Activated CD4-positive, alpha-beta memory T cell treated with anti-CD3 and anti-CD28 coated beads, Interleukin-2, amount 10 ng/mL, durations not matched to agents 7 days and 5 days (primary cell): ENCODE results near the gene SF3B1. TPM values are rescaled to one million over a fixed set of nuclear protein-coding genes. Genes with fewer than 3 reads are reported as not detected.
"Not testable (repeated sequence)": the region's sequence is repeated elsewhere in the genome, so short reads cannot be mapped to it uniquely, and the experiment has no call there.

Source experiments
- CTCF ChIA-PET: fragments of 350-600 bp; sonication (Branson Sonifier 250); formaldehyde crosslinking; loops from one replicate; lab custom pipeline; 2021; ENCODE audit warnings: antibody characterized with exemption, inconsistent platforms; lab: Charles Lee
- POLR2A ChIA-PET: fragments of 350-600 bp; sonication (Branson Sonifier 250); formaldehyde crosslinking; loops from one replicate; lab custom pipeline; 2021; ENCODE audit warnings: antibody characterized with exemption; lab: Charles Lee
- DNase-seq: peaks from one replicate; pipeline ENCODE4 v3.0.0-alpha.2; 2020
- H3K27ac Mint-ChIP-seq: one replicate; pipeline ENCODE4 v1.8.0; 2021; ENCODE audit warnings: mild to moderate bottlenecking, mixed read lengths
- H3K27me3 Mint-ChIP-seq: one replicate; pipeline ENCODE4 v1.8.0; 2021; ENCODE audit warnings: mixed read lengths
- H3K36me3 Mint-ChIP-seq: one replicate; pipeline ENCODE4 v1.8.0; 2021; ENCODE audit warnings: low read depth, mixed read lengths
- H3K4me1 Mint-ChIP-seq: one replicate; pipeline ENCODE4 v1.8.0; 2021; ENCODE audit warnings: mixed read lengths
- H3K4me3 Mint-ChIP-seq: one replicate; pipeline ENCODE4 v1.8.0; 2021; ENCODE audit warnings: mild to moderate bottlenecking, mixed read lengths
- H3K9me3 Mint-ChIP-seq: one replicate; pipeline ENCODE4 v1.8.0; 2021; ENCODE audit warnings: mixed read lengths
- total RNA-seq, 2 experiments: library from RNA; stranded (reverse); gene quantifications; one replicate each; pipeline ENCODE4 v1.2.3, GENCODE V29; 2021

The SF3B1 gene
- total RNA-seq, 2 experiments from 2014 or later = 292 to 304 TPM

- POLR2A ChIA-PET, H3K27me3 Mint-ChIP-seq, H3K9me3 Mint-ChIP-seq, DNase-seq, H3K36me3 Mint-ChIP-seq, H3K27ac Mint-ChIP-seq, H3K4me1 Mint-ChIP-seq, H3K4me3 Mint-ChIP-seq: not testable (repeated sequence)
- CTCF ChIA-PET = interaction anchor here (2.4 kb wide), 1 partner anchor 257 kb away, joined by 9 read pairs; no protein-coding TSS in a partner anchor
Observed at GRCh38 chr2:197370664-197371063, 64.2 kb downstream of the SF3B1 start.

DNA sequence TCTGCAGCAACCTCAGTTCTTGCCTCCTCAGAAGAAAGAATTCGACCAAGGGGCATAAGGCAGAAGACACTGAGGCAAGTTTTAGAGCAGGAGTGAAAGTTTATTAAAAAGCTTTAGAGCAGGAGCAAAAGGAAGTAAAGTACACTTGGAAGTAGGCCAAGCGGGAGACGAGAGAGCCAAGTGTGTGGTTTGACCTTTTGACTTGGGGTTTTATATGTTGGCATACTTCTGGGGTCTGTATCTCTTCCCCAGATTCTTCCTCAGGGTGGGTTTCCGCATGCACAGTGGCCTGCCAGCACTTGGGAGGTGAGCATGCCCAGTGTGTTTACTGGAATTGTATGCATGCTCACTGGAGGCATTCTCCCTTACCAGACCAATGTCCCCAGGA lies 64.9 kb downstream of the SF3B1 start:
- no peak for DNase-seq
- Mint-ChIP-seq H3K36me3 (no peaks in the 10 kb centered on the region), H3K4me3 (no peak overlapping the region), H3K4me1 (peaks cover 9% of the 10 kb centered on the region), H3K27ac (no peak overlapping the region), H3K27me3 (peaks cover 1% of the 10 kb centered on the region), H3K9me3 (no peaks in the 10 kb centered on the region)
- POLR2A ChIA-PET = interaction anchor here (1.4 kb wide), 1 partner anchor 42 kb away, joined by 3 read pairs; no protein-coding TSS in a partner anchor
- CTCF ChIA-PET = interaction anchor here (2.4 kb wide), 1 partner anchor 256 kb away, joined by 9 read pairs; no protein-coding TSS in a partner anchor

GRCh38 chr2:197369228-197369932 lies 65.4 kb downstream of the SF3B1 start:
- H3K27me3 Mint-ChIP-seq = peaks cover 1% of the 10 kb centered on the region
- no peak for DNase-seq
- H3K9me3 Mint-ChIP-seq = no peaks in the 10 kb centered on the region
- no peaks in the 10 kb centered on the region for H3K36me3 Mint-ChIP-seq
- H3K27ac Mint-ChIP-seq = no peak overlapping the region
- ChIA-PET POLR2A (interaction anchor here (1.4 kb wide), 1 partner anchor 41 kb away, joined by 3 read pairs; no protein-coding TSS in a partner anchor), CTCF (interaction anchor here (2.4 kb wide), 1 partner anchor 256 kb away, joined by 9 read pairs; no protein-coding TSS in a partner anchor)
- H3K4me3 Mint-ChIP-seq = no peak overlapping the region
- H3K4me1 Mint-ChIP-seq = peaks cover 9% of the 10 kb centered on the region

GRCh38 chr2:197368412-197368811 lies 66.4 kb downstream of the SF3B1 start:
- no peak for DNase-seq
- Mint-ChIP-seq H3K27me3 (peaks cover 1% of the 10 kb centered on the region), H3K9me3 (no peaks in the 10 kb centered on the region), H3K27ac (no peak overlapping the region), H3K4me1 (peaks cover 8% of the 10 kb centered on the region), H3K36me3 (no peaks in the 10 kb centered on the region), H3K4me3 (no peak overlapping the region)
- CTCF ChIA-PET = interaction anchor here (0.6 to 2.4 kb wide), 2 partner anchors 39 to 255 kb away, joined by 3 to 9 read pairs; no protein-coding TSS in a partner anchor
- POLR2A ChIA-PET = interaction anchor here (1.4 kb wide), 1 partner anchor 40 kb away, joined by 3 read pairs; no protein-coding TSS in a partner anchor

- peaks cover 4% of the 10 kb centered on the region for H3K4me1 Mint-ChIP-seq
- CTCF ChIA-PET = interaction anchor here (0.6 to 1.3 kb wide), 2 partner anchors 9 to 150 kb away, joined by 3 read pairs; no protein-coding TSS in a partner anchor
- H3K36me3 Mint-ChIP-seq = no peaks in the 10 kb centered on the region
- DNase-seq = no peak
- no peaks in the 10 kb centered on the region for H3K9me3 Mint-ChIP-seq
- H3K27me3 Mint-ChIP-seq = no peaks in the 10 kb centered on the region
- POLR2A ChIA-PET = no interaction called here
- no peak overlapping the region for H3K27ac Mint-ChIP-seq
- no peak overlapping the region for H3K4me3 Mint-ChIP-seq
Observed at GRCh38 chr2:197363998-197364397, 70.8 kb downstream of the SF3B1 start.

GRCh38 chr2:197360744-197361156 lies 74.1 kb downstream of the SF3B1 start:
- no peak overlapping the region for H3K27ac Mint-ChIP-seq
- no peak overlapping the region for H3K4me3 Mint-ChIP-seq

DNA sequence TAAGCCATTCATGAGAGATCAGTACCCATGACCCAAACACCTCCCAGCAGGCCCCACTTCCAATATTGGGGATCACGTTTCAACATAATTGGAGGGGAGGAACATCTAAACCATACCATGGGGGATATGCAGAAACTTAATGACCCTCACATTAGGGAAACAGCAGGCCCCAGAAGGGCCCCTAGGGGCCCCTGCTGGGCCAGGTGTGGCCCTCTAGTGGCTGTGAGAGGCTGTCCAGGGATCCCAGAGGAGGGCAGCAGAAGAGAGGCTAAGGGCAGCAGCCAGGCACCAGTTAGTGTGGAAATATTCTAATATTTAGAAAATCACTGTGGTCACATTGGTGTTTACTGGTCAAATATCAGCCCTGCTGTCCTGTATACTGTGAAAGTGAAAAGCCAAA lies 75.0 kb downstream of the SF3B1 start:
- no peaks in the 10 kb centered on the region for H3K9me3 Mint-ChIP-seq
- H3K36me3 Mint-ChIP-seq = no peaks in the 10 kb centered on the region
- POLR2A ChIA-PET = no interaction called here
- no peaks in the 10 kb centered on the region for H3K27me3 Mint-ChIP-seq
- H3K27ac Mint-ChIP-seq = no peak overlapping the region
- no peak for DNase-seq
- no peak overlapping the region for H3K4me3 Mint-ChIP-seq
- CTCF ChIA-PET = interaction anchor here (2.5 kb wide), 1 partner anchor 246 kb away, joined by 13 read pairs; no protein-coding TSS in a partner anchor
- H3K4me1 Mint-ChIP-seq = peaks cover 11% of the 10 kb centered on the region

More at GRCh38 chr2:197360744-197361156, 74.1 kb downstream of the SF3B1 start:
- Mint-ChIP-seq H3K9me3 (no peaks in the 10 kb centered on the region), H3K36me3 (no peaks in the 10 kb centered on the region), H3K4me1 (peaks cover 11% of the 10 kb centered on the region), H3K27me3 (no peaks in the 10 kb centered on the region)
- CTCF ChIA-PET = no interaction called here
- POLR2A ChIA-PET = no interaction called here
- DNase-seq = no peak

- POLR2A ChIA-PET = no interaction called here
Observed at GRCh38 chr2:197358931-197359330, 75.9 kb downstream of the SF3B1 start.

DNA sequence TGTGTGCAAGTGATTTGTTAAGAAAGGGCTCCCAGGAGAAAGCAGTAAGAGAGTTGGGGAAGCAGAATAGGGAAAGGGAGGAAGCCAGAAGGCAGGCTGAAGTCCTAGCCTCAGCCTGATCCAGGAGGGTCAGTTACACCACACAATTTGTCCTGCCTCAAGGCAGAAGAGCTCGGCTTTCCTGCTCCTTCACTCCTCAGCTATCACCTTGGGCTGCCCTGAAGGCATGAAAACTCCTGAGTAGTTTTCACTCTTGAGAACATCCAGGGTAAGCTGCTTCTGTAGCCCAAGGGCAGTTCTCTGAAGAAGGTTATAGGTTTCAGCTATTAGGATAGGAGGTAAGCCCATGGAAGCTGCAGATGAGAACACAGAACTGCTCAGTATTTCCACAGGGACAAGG lies 76.8 kb downstream of the SF3B1 start:
- Mint-ChIP-seq H3K27me3 (no peaks in the 10 kb centered on the region), H3K4me1 (peaks cover 11% of the 10 kb centered on the region)
- CTCF ChIA-PET = interaction anchor here (1.9 to 2.5 kb wide), 3 partner anchors 167 to 244 kb away, joined by 5 to 13 read pairs (median 8); no protein-coding TSS in a partner anchor

More at GRCh38 chr2:197358931-197359330, 75.9 kb downstream of the SF3B1 start:
- Mint-ChIP-seq H3K27ac (no peak overlapping the region), H3K27me3 (no peaks in the 10 kb centered on the region), H3K4me3 (no peak overlapping the region), H3K9me3 (no peaks in the 10 kb centered on the region), H3K36me3 (no peaks in the 10 kb centered on the region), H3K4me1 (peaks cover 11% of the 10 kb centered on the region)
- CTCF ChIA-PET = interaction anchor here (2.5 kb wide), 1 partner anchor 245 kb away, joined by 13 read pairs; no protein-coding TSS in a partner anchor
- no peak for DNase-seq

GRCh38 chr2:197356136-197356535 lies 78.7 kb downstream of the SF3B1 start:
- ChIA-PET POLR2A (interaction anchor here (0.9 to 1.2 kb wide), 2 partner anchors 9 to 45 kb away, joined by 3 to 4 read pairs; partner anchors contain the start of gene ANKRD44), CTCF (interaction anchor here (0.7 to 1.3 kb wide), 3 partner anchors 10 to 605 kb away, joined by 3 to 4 read pairs (median 3); no protein-coding TSS in a partner anchor)
- no peaks in the 10 kb centered on the region for H3K36me3 Mint-ChIP-seq
- H3K4me1 Mint-ChIP-seq = peaks cover 11% of the 10 kb centered on the region
- H3K4me3 Mint-ChIP-seq = no peak overlapping the region
- H3K27me3 Mint-ChIP-seq = no peaks in the 10 kb centered on the region
- no peaks in the 10 kb centered on the region for H3K9me3 Mint-ChIP-seq
- no peak for DNase-seq
- no peak overlapping the region for H3K27ac Mint-ChIP-seq

More for the DNA sequence above, 76.8 kb downstream of the SF3B1 start:
- POLR2A ChIA-PET = interaction anchor here (0.9 kb wide), 2 partner anchors 15 to 77 kb away, joined by 3 to 4 read pairs; partner anchors contain the start of gene SF3B1
- DNase-seq = no peak
- Mint-ChIP-seq H3K4me3 (no peak overlapping the region), H3K27ac (no peak overlapping the region), H3K9me3 (no peaks in the 10 kb centered on the region), H3K36me3 (no peaks in the 10 kb centered on the region)

- no peak overlapping the region for H3K27ac Mint-ChIP-seq
- CTCF ChIA-PET = interaction anchor here (0.6 kb wide), 1 partner anchor 93 kb away, joined by 6 read pairs; no protein-coding TSS in a partner anchor
- H3K4me3 Mint-ChIP-seq = no peak overlapping the region
- peaks cover 8% of the 10 kb centered on the region for H3K4me1 Mint-ChIP-seq
- DNase-seq = no peak
- no peaks in the 10 kb centered on the region for H3K36me3 Mint-ChIP-seq
- no peaks in the 10 kb centered on the region for H3K27me3 Mint-ChIP-seq
- POLR2A ChIA-PET = no interaction called here
- H3K9me3 Mint-ChIP-seq = no peaks in the 10 kb centered on the region
Observed at GRCh38 chr2:197354169-197354558, 80.7 kb downstream of the SF3B1 start.

- no peak overlapping the region for H3K4me3 Mint-ChIP-seq
- no peak overlapping the region for H3K27ac Mint-ChIP-seq
- H3K36me3 Mint-ChIP-seq = no peaks in the 10 kb centered on the region
- no peaks in the 10 kb centered on the region for H3K27me3 Mint-ChIP-seq
- H3K9me3 Mint-ChIP-seq = no peaks in the 10 kb centered on the region
- ChIA-PET CTCF (interaction anchor here (0.6 to 0.9 kb wide), 2 partner anchors 92 to 240 kb away, joined by 3 to 6 read pairs; no protein-coding TSS in a partner anchor), POLR2A (no interaction called here)
- peaks cover 3% of the 10 kb centered on the region for H3K4me1 Mint-ChIP-seq
- DNase-seq = no peak
Observed at GRCh38 chr2:197353393-197354168, 81.2 kb downstream of the SF3B1 start.
